A673 (cell line): ENCODE results near the gene PTS. TPM values are rescaled to one million over a fixed set of nuclear protein-coding genes. Genes with fewer than 3 reads are reported as not detected.
A peak's percentile ranks its signal among the peaks of the same experiment; 100 is the strongest.

Experiments used
- BruUV-seq: library from RNA; stranded (reverse); fragments of 400-500 nt; replicated peaks from 2 replicates; lab custom pipeline; 2021; lab: Mats Ljungman, UMichigan
- CTCF ChIA-PET: fragments of 300-600 bp; sonication (Branson Sonifier 250); formaldehyde crosslinking; loops from one replicate; lab custom pipeline; 2022; ENCODE audit warnings: antibody characterized with exemption; lab: Charles Lee
- POLR2A ChIA-PET: fragments of 300-600 bp; sonication (Branson Sonifier 250); formaldehyde crosslinking; loops from one replicate; lab custom pipeline; 2022; ENCODE audit warnings: antibody characterized with exemption; ENCODE audit not compliant: low non-redundant PET; lab: Charles Lee
- DNase-seq: peaks from one replicate; pipeline ENCODE4 v3.0.0-alpha.2; 2015; ENCODE audit warnings: low spot score
- H3K27ac ChIP-seq: fragments of 200-600 bp; sonication (generic); 2 replicates; pipeline ENCODE4 v1.5.1; 2016; ENCODE audit warnings: mixed run types, low read depth, mild to moderate bottlenecking, mixed read lengths, antibody characterized with exemption, low read length; ENCODE audit not compliant: poor library complexity, severe bottlenecking
- H3K27me3 ChIP-seq: fragments of 200-600 bp; sonication (generic); replicated peaks from 2 replicates; pipeline ENCODE4 v1.6.1; 2017; ENCODE audit warnings: mixed run types, low read depth, mild to moderate bottlenecking, mixed read lengths, antibody characterized with exemption, low read length; ENCODE audit not compliant: insufficient read depth, poor library complexity
- H3K36me3 ChIP-seq: fragments of 200-600 bp; sonication (generic); 2 replicates; pipeline ENCODE4 v1.6.1; 2016; ENCODE audit warnings: mixed run types, mild to moderate bottlenecking, mixed read lengths, antibody characterized with exemption, low read length; ENCODE audit not compliant: insufficient read depth, poor library complexity, severe bottlenecking
- H3K4me1 ChIP-seq: fragments of 200-600 bp; sonication (generic); 2 replicates; pipeline ENCODE4 v1.6.1; 2017; ENCODE audit warnings: mixed run types, mild to moderate bottlenecking, mixed read lengths, antibody characterized with exemption, low read length; ENCODE audit not compliant: insufficient read depth, poor library complexity, severe bottlenecking
- H3K4me3 ChIP-seq: fragments of 200-600 bp; sonication (generic); 2 replicates; pipeline ENCODE4 v1.5.1; 2016; ENCODE audit warnings: low read depth, mixed run types, mild to moderate bottlenecking, mixed read lengths, low read length; ENCODE audit not compliant: poor library complexity, severe bottlenecking
- H3K9me3 ChIP-seq: fragments of 200-600 bp; sonication (generic); 2 replicates; pipeline ENCODE4 v1.6.1; 2016; ENCODE audit warnings: mixed run types, low read depth, mild to moderate bottlenecking, mixed read lengths, antibody characterized with exemption, low read length; ENCODE audit not compliant: poor library complexity, severe bottlenecking
- CTCF ChIP-seq: fragments of 300-800, 200-600 bp; sonication (generic); conservative IDR thresholded peaks from 2 replicates; pipeline ENCODE4 v1.5.1; 2017; ENCODE audit warnings: low read depth, mild to moderate bottlenecking, antibody characterized with exemption, low read length, moderate library complexity, mixed read lengths
- EZH2 ChIP-seq: fragments of 200-600 bp; sonication (generic); IDR thresholded peaks from 2 replicates; pipeline ENCODE4 v1.6.1; 2017; ENCODE audit warnings: borderline replicate concordance, low read depth, mild to moderate bottlenecking, mixed read lengths, antibody characterized with exemption, low read length; ENCODE audit not compliant: poor library complexity, severe bottlenecking
- intact Hi-C: fragments of 100-400 bp; cut with micrococcal nuclease; formaldehyde crosslinking; loops from one replicate; pipeline ENCODE4 v1.10.0; 2022; ENCODE audit not compliant: unreplicated experiment
- total RNA-seq: library from RNA; stranded (reverse); gene quantifications from 2 replicates; pipeline ENCODE4 v1.2.3, GENCODE V29; 2021

PTS gene
- total RNA-seq, 1 experiment from 2014 or later: 96.8 TPM

- intact Hi-C loops: no loop called here
- BruUV-seq: no TSS peak
- Histone ChIP-seq H3K27me3 (no peaks in the 10 kb centered on the region), H3K36me3 (no peaks in the 10 kb centered on the region), H3K4me1 (peaks cover 12% of the 10 kb centered on the region), H3K9me3 (no peaks in the 10 kb centered on the region), H3K4me3 (no peak overlapping the region), H3K27ac (no peak overlapping the region)
- CTCF ChIA-PET: no interaction called here
- TF ChIP-seq CTCF (no peak), EZH2 (no peak)
- no peak for DNase-seq
- POLR2A ChIA-PET: interaction anchor here (0.7 kb wide), 1 partner anchor 70 kb away, joined by 3 read pairs; no protein-coding TSS in a partner anchor
These were observed 22.0 kb downstream of the PTS start for GRCh38 chr11:112248201-112248600.

- H3K27ac ChIP-seq: no peak overlapping the region
- no peaks in the 10 kb centered on the region for H3K36me3 ChIP-seq
- POLR2A ChIA-PET: interaction anchor here (0.6 kb wide), 1 partner anchor 1373 kb away, joined by 9 read pairs; no protein-coding TSS in a partner anchor
- no peaks in the 10 kb centered on the region for H3K9me3 ChIP-seq
- intact Hi-C loops: no loop called here
- no peak overlapping the region for H3K4me3 ChIP-seq
- peak; percentile 39 for DNase-seq
- no TSS peak for BruUV-seq
- no peaks in the 10 kb centered on the region for H3K27me3 ChIP-seq
- H3K4me1 ChIP-seq: peaks cover 12% of the 10 kb centered on the region
- TF ChIP-seq EZH2 (no peak), CTCF (no peak)
- CTCF ChIA-PET: no interaction called here
These were observed 23.8 kb downstream of the PTS start for GRCh38 chr11:112249871-112250610.

DNA sequence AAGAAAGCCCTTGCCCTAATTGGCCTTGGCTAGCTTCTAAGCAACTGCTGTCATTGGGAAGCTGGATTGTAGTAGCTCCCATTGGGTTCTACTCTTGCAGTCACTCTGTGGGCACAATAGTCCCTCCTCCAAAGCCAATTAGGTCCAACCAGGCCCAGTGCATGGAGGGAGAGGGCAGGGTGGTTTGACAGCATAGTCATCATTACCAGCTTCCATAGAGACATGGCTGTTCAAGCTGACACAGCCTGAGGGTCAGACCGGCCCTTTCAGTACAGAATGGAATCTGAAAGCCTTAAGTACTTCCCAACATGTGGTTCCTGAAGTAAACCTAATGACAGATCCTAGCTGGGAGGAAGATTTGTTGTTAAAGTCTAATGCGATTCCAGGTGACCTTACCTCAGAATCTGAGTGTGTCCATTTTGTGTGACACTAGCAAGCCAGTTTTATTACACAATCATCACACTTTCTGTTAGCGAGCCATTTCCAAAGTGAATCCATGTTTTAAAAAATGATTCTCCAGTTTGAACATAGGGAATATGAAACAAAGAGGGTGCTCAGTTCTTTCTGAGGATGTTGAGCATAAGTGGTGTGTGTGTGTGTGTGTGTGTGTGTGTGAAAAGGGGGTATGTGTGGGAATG lies 27.5 kb downstream of the PTS start:
- H3K36me3 ChIP-seq: no peaks in the 10 kb centered on the region
- BruUV-seq: no TSS peak
- no peak overlapping the region for H3K27ac ChIP-seq
- DNase-seq: no peak
- H3K4me1 ChIP-seq: peaks cover 17% of the 10 kb centered on the region
- intact Hi-C loops: no loop called here
- no peaks in the 10 kb centered on the region for H3K27me3 ChIP-seq
- no peaks in the 10 kb centered on the region for H3K9me3 ChIP-seq
- TF ChIP-seq EZH2 (no peak), CTCF (no peak)
- ChIA-PET POLR2A (no interaction called here), CTCF (no interaction called here)
- no peak overlapping the region for H3K4me3 ChIP-seq
